Mesothelial cell of epicardium (in vitro differentiated cells): ENCODE results near the gene CBLC. TPM values are rescaled to one million over a fixed set of nuclear protein-coding genes. Genes with fewer than 3 reads are reported as not detected.

Experiments
- DNase-seq, 2 experiments: peaks; one replicate each; pipeline ENCODE4 v3.0.0; 2021; ENCODE audit warnings: low spot score in 2 of 2; ENCODE audit not compliant: unreplicated experiment in 2 of 2
- H3K27ac Mint-ChIP-seq: 2 replicates; pipeline ENCODE4 v1.8.0; 2021; ENCODE audit warnings: mixed read lengths
- H3K27me3 Mint-ChIP-seq: 2 replicates; pipeline ENCODE4 v1.8.0; 2021; ENCODE audit warnings: low read depth, mixed read lengths
- H3K36me3 Mint-ChIP-seq: 2 replicates; pipeline ENCODE4 v1.8.0; 2021; ENCODE audit warnings: mixed read lengths
- H3K4me1 Mint-ChIP-seq: 2 replicates; pipeline ENCODE4 v1.8.0; 2021; ENCODE audit warnings: mixed read lengths
- H3K4me3 Mint-ChIP-seq: 2 replicates; pipeline ENCODE4 v1.8.0; 2021; ENCODE audit warnings: mild to moderate bottlenecking, moderate library complexity, mixed read lengths
- H3K9me3 Mint-ChIP-seq: 2 replicates; pipeline ENCODE4 v1.8.0; 2021; ENCODE audit warnings: mixed read lengths
- CTCF ChIP-seq: fragments of 200-600 bp; sonication (generic); IDR thresholded peaks from one replicate; pipeline ENCODE4 v1.5.0; 2021; ENCODE audit warnings: antibody characterized with exemption; ENCODE audit not compliant: unreplicated experiment
- total RNA-seq: library from RNA; stranded (reverse); gene quantifications from 3 replicates; pipeline ENCODE4 v1.2.1, GENCODE V29; 2021

The CBLC gene
- total RNA-seq, 1 donor from 2014 or later = 8.8 TPM

- Mint-ChIP-seq H3K4me3 (no peak overlapping the region), H3K4me1 (peaks cover 17% of the 10 kb centered on the region), H3K27ac (no peak overlapping the region), H3K9me3 (no peaks in the 10 kb centered on the region), H3K36me3 (no peaks in the 10 kb centered on the region), H3K27me3 (peaks cover 9% of the 10 kb centered on the region)
- no peak for TF ChIP-seq CTCF
- no peak for DNase-seq
Observed at GRCh38 chr19:44738603-44739558, 38.8 kb upstream of the CBLC start.

GRCh38 chr19:44740351-44740824 is 37.3 kb upstream of the CBLC start:
- Mint-ChIP-seq H3K4me1 (peaks cover 17% of the 10 kb centered on the region), H3K9me3 (no peaks in the 10 kb centered on the region)
- TF ChIP-seq CTCF = no peak

GRCh38 chr19:44741258-44741731 is 36.4 kb upstream of the CBLC start:
- DNase-seq = no peak
- Mint-ChIP-seq H3K9me3 (no peaks in the 10 kb centered on the region), H3K27me3 (peaks cover 11% of the 10 kb centered on the region), H3K27ac (peak overlapping the region; percentile 88), H3K4me1 (peaks cover 21% of the 10 kb centered on the region), H3K36me3 (no peaks in the 10 kb centered on the region), H3K4me3 (no peak overlapping the region)
- no peak for TF ChIP-seq CTCF

More at GRCh38 chr19:44740351-44740824, 37.3 kb upstream of the CBLC start:
- H3K27ac Mint-ChIP-seq = no peak overlapping the region
- H3K36me3 Mint-ChIP-seq = no peaks in the 10 kb centered on the region
- H3K27me3 Mint-ChIP-seq = peaks cover 9% of the 10 kb centered on the region
- DNase-seq = no peak
- H3K4me3 Mint-ChIP-seq = no peak overlapping the region

GRCh38 chr19:44741841-44742329 is 35.8 kb upstream of the CBLC start:
- no peak for TF ChIP-seq CTCF
- Mint-ChIP-seq H3K4me3 (no peak overlapping the region), H3K27ac (peak overlapping the region; percentile 88), H3K36me3 (no peaks in the 10 kb centered on the region), H3K27me3 (peaks cover 14% of the 10 kb centered on the region), H3K9me3 (no peaks in the 10 kb centered on the region), H3K4me1 (peaks cover 25% of the 10 kb centered on the region)
- DNase-seq = peak in 1 of 2 experiments; percentile 73

GRCh38 chr19:44742330-44743061 is 35.2 kb upstream of the CBLC start:
- no peak overlapping the region for H3K4me3 Mint-ChIP-seq
- no peaks in the 10 kb centered on the region for H3K9me3 Mint-ChIP-seq
- H3K4me1 Mint-ChIP-seq = peaks cover 28% of the 10 kb centered on the region
- H3K36me3 Mint-ChIP-seq = no peaks in the 10 kb centered on the region
- no peak for DNase-seq
- H3K27me3 Mint-ChIP-seq = peaks cover 11% of the 10 kb centered on the region
- TF ChIP-seq CTCF = no peak
- H3K27ac Mint-ChIP-seq = peak overlapping the region; percentile 88
